GM10266 (cell line): ENCODE results near the gene VAV2.

Experiments
- DNase-seq: peaks from one replicate; pipeline ENCODE4 v3.0.0; 2012; ENCODE audit errors: extremely low spot score
- CTCF ChIP-seq: IDR thresholded peaks from 2 replicates; pipeline ENCODE4 v1.5.1; 2012; ENCODE audit warnings: mild to moderate bottlenecking, low read depth; ENCODE audit not compliant: control insufficient read depth, insufficient read depth; ENCODE audit errors: missing control alignments

The VAV2 gene

GRCh38 chr9:133855802-133856521 lies 136.2 kb downstream of the VAV2 start:
- no peak for TF ChIP-seq CTCF
- DNase-seq = no peak

- no peak for DNase-seq
- no peak for TF ChIP-seq CTCF
Measured at GRCh38 chr9:133855371-133855770, 136.8 kb downstream of the VAV2 start.

DNA sequence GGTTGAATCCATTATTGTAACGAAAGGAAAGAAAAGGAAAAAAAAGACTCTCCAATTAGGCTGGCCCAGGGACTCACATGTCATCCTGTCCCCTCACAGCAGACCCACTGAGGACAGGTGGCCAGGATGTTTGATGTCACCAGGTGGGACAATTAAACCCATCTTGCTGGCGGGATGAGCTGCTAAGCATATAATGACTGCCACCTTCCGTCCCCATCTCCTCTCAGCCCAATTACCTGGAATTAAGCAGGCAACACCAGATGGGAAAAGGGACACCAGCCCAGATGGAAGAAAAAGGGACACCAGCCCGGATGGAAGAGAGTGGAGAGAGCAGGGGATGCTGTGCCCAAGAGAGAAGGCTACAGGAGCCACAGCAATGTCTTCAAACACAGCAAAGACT lies 137.4 kb downstream of the VAV2 start:
- no peak for DNase-seq
- TF ChIP-seq CTCF = no peak

- no peak for TF ChIP-seq CTCF
- DNase-seq = no peak
Measured at GRCh38 chr9:133854048-133854447, 138.1 kb downstream of the VAV2 start.

DNA sequence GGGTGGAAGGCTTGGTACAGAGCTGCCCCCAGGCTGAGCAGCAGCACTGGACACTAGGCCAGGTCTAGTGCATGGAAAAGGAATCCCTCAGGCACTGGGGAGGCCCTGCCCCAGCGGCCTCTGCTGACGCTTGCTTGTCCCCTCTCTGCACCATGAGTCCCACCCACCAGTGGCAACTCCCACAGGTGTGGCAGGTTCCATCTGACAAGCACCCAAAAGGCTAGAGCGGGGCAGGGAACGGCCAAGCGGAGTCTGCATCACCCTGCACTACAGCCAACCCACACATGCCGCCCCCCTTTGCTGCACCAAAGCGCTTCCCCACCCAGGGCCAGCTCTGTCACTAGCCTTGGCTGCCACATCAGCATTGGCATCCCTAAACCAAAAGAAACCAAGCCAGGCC lies 138.8 kb downstream of the VAV2 start:
- TF ChIP-seq CTCF = no peak
- no peak for DNase-seq

GRCh38 chr9:133852431-133852830 lies 139.7 kb downstream of the VAV2 start:
- no peak for DNase-seq
- TF ChIP-seq CTCF = no peak

DNA sequence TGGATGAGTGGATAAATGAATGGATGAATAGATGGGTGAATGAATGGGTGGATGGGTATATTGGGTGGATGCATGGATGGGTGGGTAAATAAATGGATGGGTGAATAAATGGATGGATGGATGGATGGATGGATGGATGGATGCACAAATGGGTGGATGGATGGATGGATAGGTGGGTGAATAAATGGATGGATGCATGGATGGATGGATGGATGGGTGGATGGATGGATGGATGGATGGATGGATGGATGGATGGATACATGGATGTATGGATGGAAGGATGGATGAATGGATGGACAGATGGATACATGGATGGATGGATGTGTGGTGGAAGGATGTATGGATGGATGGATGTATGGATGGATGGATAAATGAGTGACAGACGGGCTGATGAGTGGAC lies 140.4 kb downstream of the VAV2 start:
- no peak for DNase-seq
- no peak for TF ChIP-seq CTCF
